ENCODE data around the gene FGF12. TPM values are rescaled to one million over a fixed set of nuclear protein-coding genes. Genes with fewer than 3 reads are reported as not detected.

Gene FGF12
- total RNA-seq, 1 donor: under 0.01 TPM

DNA sequence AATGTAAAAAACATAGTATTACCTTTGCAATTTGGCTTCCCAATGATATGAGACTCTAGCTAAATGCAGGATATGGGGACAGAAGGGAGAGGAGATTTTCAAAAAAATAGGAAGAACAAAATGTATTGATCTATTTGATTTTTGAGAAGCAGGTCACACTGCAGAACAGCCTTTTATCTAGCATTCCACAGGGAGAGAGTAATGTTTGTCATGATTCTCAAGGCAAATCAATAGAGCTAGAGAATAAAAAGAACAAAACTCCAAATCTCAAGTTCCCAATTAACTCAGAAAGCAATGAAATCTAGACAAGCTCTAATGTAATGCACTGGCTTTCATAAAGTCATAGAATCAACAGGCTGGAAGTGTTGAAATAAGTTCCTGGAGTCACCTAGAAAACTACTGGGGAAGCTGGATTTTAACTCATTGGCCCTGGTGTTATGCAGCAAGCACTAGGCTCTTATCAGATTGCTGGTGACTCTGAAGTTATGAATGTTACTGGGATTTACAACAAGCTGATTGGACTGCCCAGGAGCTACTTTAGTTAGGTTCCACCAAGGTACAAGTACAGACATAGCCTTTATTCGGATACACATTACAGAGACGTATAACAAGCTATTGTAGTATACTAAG lies 442.8 kb downstream of the FGF12 start:
- Histone ChIP-seq H3K27me3 (ENCODE audit: insufficient read depth, low read length) (no peaks in the 10 kb centered on the region), H3K4me3 (ENCODE audit: low read length) (no peak overlapping the region), H3K4me1 (ENCODE audit: insufficient read depth, low read length) (no peaks in the 10 kb centered on the region), H3K9me3 (ENCODE audit: low read depth, low read length) (no peaks in the 10 kb centered on the region)

GRCh38 chr3:192281207-192281880 lies 446.0 kb downstream of the FGF12 start:
- no peaks in the 10 kb centered on the region for H3K27me3 ChIP-seq (ENCODE audit: insufficient read depth, low read length)
- H3K9me3 ChIP-seq (ENCODE audit: low read depth, low read length): no peaks in the 10 kb centered on the region
- H3K4me1 ChIP-seq (ENCODE audit: insufficient read depth, low read length): no peaks in the 10 kb centered on the region
- no peak overlapping the region for H3K4me3 ChIP-seq (ENCODE audit: low read length)

- H3K4me3 ChIP-seq (ENCODE audit: low read length): no peak overlapping the region
- no peaks in the 10 kb centered on the region for H3K4me1 ChIP-seq (ENCODE audit: insufficient read depth, low read length)
- no peaks in the 10 kb centered on the region for H3K27me3 ChIP-seq (ENCODE audit: insufficient read depth, low read length)
- no peaks in the 10 kb centered on the region for H3K9me3 ChIP-seq (ENCODE audit: low read depth, low read length)
Observed at GRCh38 chr3:192279664-192280063, 447.7 kb downstream of the FGF12 start.

DNA sequence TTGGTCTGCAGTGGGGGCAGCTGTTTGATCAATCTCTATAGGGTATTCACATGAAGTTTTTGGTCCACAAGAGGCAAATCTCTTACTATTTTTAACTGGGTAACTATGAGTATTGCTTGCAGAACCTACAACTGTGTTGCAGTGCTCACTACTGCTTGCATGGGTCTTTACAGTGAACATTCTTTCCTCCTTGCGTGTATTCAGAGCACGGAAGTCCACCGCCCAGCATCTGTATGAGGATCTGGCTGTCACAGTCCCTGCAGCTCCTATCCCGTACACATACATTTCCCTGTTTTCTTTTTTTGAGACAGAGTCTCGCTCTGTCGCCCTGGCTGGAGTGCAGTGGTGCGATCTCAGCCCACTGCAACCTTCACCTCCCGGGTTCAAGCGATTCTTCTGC lies 449.9 kb downstream of the FGF12 start:
- H3K4me3 ChIP-seq (ENCODE audit: low read length): no peak overlapping the region
- no peaks in the 10 kb centered on the region for H3K27me3 ChIP-seq (ENCODE audit: insufficient read depth, low read length)
- H3K4me1 ChIP-seq (ENCODE audit: insufficient read depth, low read length): no peaks in the 10 kb centered on the region
- H3K9me3 ChIP-seq (ENCODE audit: low read depth, low read length): no peaks in the 10 kb centered on the region

- no peak overlapping the region for H3K4me3 ChIP-seq (ENCODE audit: low read length)
- no peaks in the 10 kb centered on the region for H3K9me3 ChIP-seq (ENCODE audit: low read depth, low read length)
- no peaks in the 10 kb centered on the region for H3K4me1 ChIP-seq (ENCODE audit: insufficient read depth, low read length)
- no peaks in the 10 kb centered on the region for H3K27me3 ChIP-seq (ENCODE audit: insufficient read depth, low read length)
Observed at GRCh38 chr3:192275741-192276355, 451.5 kb downstream of the FGF12 start.

- Histone ChIP-seq H3K27me3 (ENCODE audit: insufficient read depth, low read length) (no peaks in the 10 kb centered on the region), H3K4me3 (ENCODE audit: low read length) (no peak overlapping the region), H3K9me3 (ENCODE audit: low read depth, low read length) (no peaks in the 10 kb centered on the region), H3K4me1 (ENCODE audit: insufficient read depth, low read length) (no peaks in the 10 kb centered on the region)
Observed at GRCh38 chr3:192273697-192274010, 453.7 kb downstream of the FGF12 start.

DNA sequence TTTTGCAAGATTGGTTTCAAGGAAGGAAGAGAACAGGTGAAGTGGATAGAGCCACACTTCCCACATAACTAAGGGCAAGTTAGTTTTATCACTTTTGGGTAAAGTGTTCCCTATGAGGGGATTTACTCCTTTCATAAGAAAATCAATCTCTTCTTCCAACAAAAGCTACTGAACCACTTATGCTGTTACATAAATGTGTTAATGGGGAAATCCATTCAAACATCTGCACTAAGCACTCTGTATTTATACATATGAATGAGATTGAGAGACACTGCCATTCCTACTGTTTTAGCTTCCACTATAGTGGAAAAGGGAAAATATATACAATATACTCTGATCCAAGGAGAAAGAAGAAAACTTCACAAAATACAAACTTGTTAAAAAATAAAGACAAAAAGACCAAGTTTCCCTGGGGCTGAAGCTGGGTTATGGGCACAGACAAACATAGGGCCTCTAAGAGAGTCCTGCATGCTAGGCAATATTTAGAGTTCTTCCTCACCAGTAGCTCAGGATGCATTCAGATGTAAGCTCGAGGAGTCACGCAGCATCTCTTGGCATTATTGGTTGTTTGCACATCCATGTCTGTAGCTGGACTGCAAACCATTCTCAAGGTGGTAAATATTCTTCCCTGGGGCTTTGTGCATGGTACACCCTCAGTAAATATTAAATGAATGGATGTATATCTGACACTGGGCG lies 454.2 kb downstream of the FGF12 start:
- Histone ChIP-seq H3K9me3 (ENCODE audit: low read depth, low read length) (no peaks in the 10 kb centered on the region), H3K4me1 (ENCODE audit: insufficient read depth, low read length) (no peaks in the 10 kb centered on the region), H3K4me3 (ENCODE audit: low read length) (no peak overlapping the region), H3K27me3 (ENCODE audit: insufficient read depth, low read length) (no peaks in the 10 kb centered on the region)

DNA sequence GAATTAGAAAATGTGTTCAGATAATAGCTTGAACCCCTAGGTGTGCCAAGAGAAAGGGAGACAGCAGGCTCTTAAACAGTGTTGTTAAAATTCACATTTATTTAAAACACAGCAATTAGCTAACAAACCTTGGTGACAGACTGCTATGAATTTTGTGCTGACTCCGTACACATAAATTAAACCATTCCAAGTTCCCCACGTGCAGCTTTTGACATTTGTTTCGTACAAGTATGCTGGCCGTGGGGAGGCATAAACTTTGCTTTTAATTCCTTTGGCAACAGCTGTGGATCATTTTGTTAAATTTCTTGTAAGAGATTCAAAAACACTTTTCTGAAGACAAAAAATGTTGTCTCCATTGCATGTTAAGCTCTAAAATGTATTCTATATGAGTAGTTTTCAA lies 465.3 kb downstream of the FGF12 start:
- Histone ChIP-seq H3K4me3 (ENCODE audit: low read length) (no peak overlapping the region), H3K27me3 (ENCODE audit: insufficient read depth, low read length) (no peaks in the 10 kb centered on the region), H3K9me3 (ENCODE audit: low read depth, low read length) (no peaks in the 10 kb centered on the region), H3K4me1 (ENCODE audit: insufficient read depth, low read length) (no peaks in the 10 kb centered on the region)

DNA sequence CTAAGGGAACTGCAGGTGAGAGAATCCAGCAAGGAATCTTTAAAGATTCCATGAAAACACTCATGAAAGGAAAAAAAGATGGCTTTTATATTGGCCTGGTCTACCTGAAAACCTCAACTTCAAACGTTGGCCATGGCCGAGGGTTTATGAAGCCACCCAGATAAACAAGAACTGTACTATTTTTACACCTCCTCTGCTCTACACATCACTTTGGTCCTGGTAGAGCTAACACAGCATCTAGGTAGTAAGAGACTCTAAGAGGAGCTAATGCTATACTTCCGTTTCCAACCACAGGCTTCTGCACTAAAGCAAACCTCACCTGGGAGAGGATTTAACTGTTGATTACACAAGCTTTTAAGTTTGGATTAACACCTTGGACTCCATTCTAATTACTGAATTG lies 466.2 kb downstream of the FGF12 start:
- no peaks in the 10 kb centered on the region for H3K9me3 ChIP-seq (ENCODE audit: low read depth, low read length)
- H3K4me1 ChIP-seq (ENCODE audit: insufficient read depth, low read length): no peaks in the 10 kb centered on the region
- H3K27me3 ChIP-seq (ENCODE audit: insufficient read depth, low read length): no peaks in the 10 kb centered on the region
- H3K4me3 ChIP-seq (ENCODE audit: low read length): no peak overlapping the region

GRCh38 chr3:192260116-192261010 lies 467.0 kb downstream of the FGF12 start:
- H3K27me3 ChIP-seq (ENCODE audit: insufficient read depth, low read length): no peaks in the 10 kb centered on the region
- H3K4me3 ChIP-seq (ENCODE audit: low read length): no peak overlapping the region
- no peaks in the 10 kb centered on the region for H3K4me1 ChIP-seq (ENCODE audit: insufficient read depth, low read length)
- no peaks in the 10 kb centered on the region for H3K9me3 ChIP-seq (ENCODE audit: low read depth, low read length)

GRCh38 chr3:192259661-192260060 lies 467.7 kb downstream of the FGF12 start:
- Histone ChIP-seq H3K4me3 (ENCODE audit: low read length) (no peak overlapping the region), H3K27me3 (ENCODE audit: insufficient read depth, low read length) (no peaks in the 10 kb centered on the region), H3K4me1 (ENCODE audit: insufficient read depth, low read length) (no peaks in the 10 kb centered on the region), H3K9me3 (ENCODE audit: low read depth, low read length) (no peaks in the 10 kb centered on the region)

- Histone ChIP-seq H3K4me1 (ENCODE audit: insufficient read depth, low read length) (no peaks in the 10 kb centered on the region), H3K9me3 (ENCODE audit: low read depth, low read length) (no peaks in the 10 kb centered on the region), H3K27me3 (ENCODE audit: insufficient read depth, low read length) (no peaks in the 10 kb centered on the region), H3K4me3 (ENCODE audit: low read length) (no peak overlapping the region)
Observed at GRCh38 chr3:192258721-192259120, 468.6 kb downstream of the FGF12 start.

DNA sequence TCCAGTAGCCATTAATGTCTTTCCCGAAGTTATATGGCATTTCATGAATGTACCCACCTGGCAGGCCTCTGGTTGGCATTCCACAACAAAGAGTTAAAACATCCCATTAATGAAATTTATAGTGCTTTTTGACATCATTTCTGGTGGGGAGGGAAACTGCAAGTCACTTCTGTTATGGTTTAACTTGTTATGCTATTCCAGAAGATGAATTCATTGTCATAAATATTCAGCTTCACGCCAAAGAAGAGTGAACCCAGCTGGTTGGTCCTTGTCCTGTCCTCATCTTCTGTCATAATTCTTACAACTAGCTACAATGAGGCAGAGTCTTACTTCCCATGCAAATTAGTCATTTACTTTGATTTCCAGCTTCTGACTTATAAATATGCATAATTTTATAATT lies 471.5 kb downstream of the FGF12 start:
- no peaks in the 10 kb centered on the region for H3K27me3 ChIP-seq (ENCODE audit: insufficient read depth, low read length)
- no peaks in the 10 kb centered on the region for H3K4me1 ChIP-seq (ENCODE audit: insufficient read depth, low read length)
- H3K9me3 ChIP-seq (ENCODE audit: low read depth, low read length): no peaks in the 10 kb centered on the region
- H3K4me3 ChIP-seq (ENCODE audit: low read length): no peak overlapping the region

- no peaks in the 10 kb centered on the region for H3K27me3 ChIP-seq (ENCODE audit: insufficient read depth, low read length)
- no peak overlapping the region for H3K4me3 ChIP-seq (ENCODE audit: low read length)
- no peaks in the 10 kb centered on the region for H3K9me3 ChIP-seq (ENCODE audit: low read depth, low read length)
- H3K4me1 ChIP-seq (ENCODE audit: insufficient read depth, low read length): no peaks in the 10 kb centered on the region
Observed at GRCh38 chr3:192253138-192253887, 474.0 kb downstream of the FGF12 start.
